AG09309 (cell line): ENCODE measurements around the gene SPRY2.

Experiments
- DNase-seq: peaks from one replicate; pipeline ENCODE4 v3.0.0-alpha.2; 2010; ENCODE audit warnings: low read depth
- H3K4me3 ChIP-seq: 2 replicates; pipeline ENCODE4 v1.5.1; 2011; ENCODE audit warnings: mild to moderate bottlenecking, low read depth, low read length, moderate library complexity; ENCODE audit not compliant: control insufficient read depth
- CTCF ChIP-seq: IDR thresholded peaks from 2 replicates; pipeline ENCODE4 v1.5.1; 2011; ENCODE audit warnings: mild to moderate bottlenecking, low read depth, low read length, inconsistent platforms; ENCODE audit not compliant: insufficient read depth, control insufficient read depth; ENCODE audit errors: missing control alignments

The SPRY2 gene

DNA sequence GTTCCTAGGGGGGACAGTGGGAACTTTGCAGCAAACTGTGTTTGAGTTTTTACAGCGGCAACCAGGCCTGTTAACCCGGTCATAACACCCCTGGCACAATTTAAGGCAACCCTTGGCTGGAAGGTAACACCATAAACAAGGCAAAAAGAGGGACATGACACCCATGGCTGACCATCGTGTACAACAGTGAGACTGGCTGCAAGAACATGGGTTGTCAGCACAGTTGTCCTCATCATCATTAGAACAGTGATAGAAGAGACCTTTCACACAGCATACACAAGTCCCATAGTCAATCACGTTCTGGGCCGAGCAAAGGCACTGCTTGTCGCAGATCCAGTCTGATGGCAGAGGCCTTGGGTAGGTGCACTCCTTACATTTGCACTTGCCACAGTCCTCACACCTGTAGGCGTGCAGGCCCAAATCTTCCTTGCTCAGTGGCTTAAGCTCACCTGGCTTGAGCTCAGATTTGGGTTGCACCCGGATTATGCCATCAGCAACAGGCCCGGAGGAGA is 4.1 kb downstream of the SPRY2 start:
- no peak for TF ChIP-seq CTCF
- DNase-seq: no peak
- H3K4me3 ChIP-seq: peak overlapping the region; percentile 89

- no peak for TF ChIP-seq CTCF
- H3K4me3 ChIP-seq: peak overlapping the region; percentile 89
- DNase-seq: no peak
Observed at GRCh38 chr13:80336370-80336769, 4.6 kb downstream of the SPRY2 start.

- no peak overlapping the region for H3K4me3 ChIP-seq
- no peak for DNase-seq
- no peak for TF ChIP-seq CTCF
Observed at GRCh38 chr13:80334597-80335260, 6.2 kb downstream of the SPRY2 start.

GRCh38 chr13:80331984-80332383 is 8.9 kb downstream of the SPRY2 start:
- H3K4me3 ChIP-seq: no peak overlapping the region
- no peak for DNase-seq
- no peak for TF ChIP-seq CTCF

GRCh38 chr13:80329250-80329649 is 11.7 kb downstream of the SPRY2 start:
- TF ChIP-seq CTCF: no peak
- DNase-seq: no peak
- no peak overlapping the region for H3K4me3 ChIP-seq

GRCh38 chr13:80319004-80319403 is 21.9 kb downstream of the SPRY2 start:
- no peak for TF ChIP-seq CTCF
- no peak for DNase-seq
- no peak overlapping the region for H3K4me3 ChIP-seq
